ENCODE data around the gene DPP4. TPM values are rescaled to one million over a fixed set of nuclear protein-coding genes. Genes with fewer than 3 reads are reported as not detected.

Gene DPP4
- total and polyA plus RNA-seq, 2 of the 13 experiments (the other 11 are each of a cell fraction or from before 2014, with no cell fraction given) = 39.4 to 109 TPM

DNA sequence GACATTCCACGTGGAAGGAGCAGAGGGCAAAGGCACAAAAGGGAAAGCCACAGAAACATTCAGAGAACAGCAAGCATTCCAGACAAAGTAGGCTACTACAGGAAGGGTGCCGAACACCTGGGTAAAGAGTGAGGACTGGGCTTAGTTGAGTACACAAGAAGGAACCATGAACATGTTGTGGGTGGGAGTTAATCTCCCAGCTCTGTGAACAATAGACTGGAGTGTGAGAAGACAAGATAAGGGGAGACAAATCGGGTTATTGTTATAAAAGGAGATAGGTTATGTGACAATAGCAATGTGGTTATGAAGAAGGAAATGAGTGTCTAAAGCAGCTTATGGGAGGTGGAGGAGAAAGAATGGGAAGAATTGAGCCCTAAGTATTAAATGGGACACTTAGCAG is 70.0 kb downstream of the DPP4 start (continued):
- TF ChIP-seq ARHGAP35 (CRISPR knock-in tag; IDR thresholded peaks at IDR 0.05; ENCODE audit: borderline replicate concordance) (no peak), HNRNPLL (IDR thresholded peaks at IDR 0.05; ENCODE audit: low read depth, low read length, poor library complexity, severe bottlenecking) (no peak), SRSF4 (IDR thresholded peaks at IDR 0.05; ENCODE audit: low read depth, low read length, poor library complexity, severe bottlenecking) (no peak), ZNF556 (CRISPR knock-in tag; IDR thresholded peaks at IDR 0.05; ENCODE audit: borderline replicate concordance) (no peak), PBX2 (CRISPR knock-in tag; IDR thresholded peaks at IDR 0.05) (no peak), ZNF207 (IDR thresholded peaks at IDR 0.05; ENCODE audit: borderline replicate concordance) (no peak)

DNA sequence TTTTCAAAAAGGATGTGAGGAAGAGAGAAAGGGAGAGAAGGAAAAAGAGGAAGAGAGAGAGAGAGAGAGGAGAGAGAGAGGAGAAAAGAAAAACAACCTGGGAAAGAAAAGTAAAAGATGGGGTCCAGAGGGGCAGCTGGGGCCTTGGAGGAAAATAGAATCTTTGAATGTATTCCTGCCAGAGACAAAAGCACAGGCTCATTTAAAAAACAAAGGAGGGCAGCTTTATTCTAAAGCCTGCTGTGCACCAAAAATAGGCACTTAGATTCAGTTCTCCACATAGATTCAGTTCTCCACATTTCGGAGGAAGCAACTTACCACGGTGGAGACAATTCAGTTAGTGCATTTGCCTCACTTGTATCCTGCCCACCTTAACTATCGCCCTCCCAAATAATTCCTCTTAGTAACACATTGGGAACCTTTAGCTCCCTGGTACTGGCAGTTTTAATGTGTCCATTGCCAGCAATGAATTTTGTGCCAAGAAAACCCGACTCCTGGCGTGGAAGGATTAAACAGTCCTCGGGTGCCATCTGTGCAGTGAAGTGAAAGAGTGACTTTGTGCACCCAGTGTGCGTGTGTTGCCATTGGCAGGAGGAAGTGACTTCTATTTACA is 71.3 kb downstream of the DPP4 start:
- WGBS (ENCODE audit: low lambda C conversion rate) = 91% methylated on average over 7 of the region's 7 CpGs
- ChIA-PET POLR2A (no interaction called here), CTCF (ENCODE audit: low intra/inter-chr PET ratio, low total read pairs) (no interaction called here)
- no peak overlapping the region for H3K9ac ChIP-seq (ENCODE audit: insufficient read depth, low read depth, low read length)
- TF ChIP-seq SOX13 (IDR thresholded peaks at IDR 0.05) (no peak), SOX13 (CRISPR knock-in tag; conservative IDR thresholded peaks at IDR 0.05 in 1 of 2, IDR thresholded peaks at IDR 0.05 in 1 of 2) (no peak)
- FAIRE-seq (no peak), DNase-seq (ENCODE audit: low spot score) (no peak), ATAC-seq (no peak)
- no peaks in the 10 kb centered on the region for H3K9me3 ChIP-seq (ENCODE audit: low read length)
- no peaks in the 10 kb centered on the region for H3K27me3 ChIP-seq (ENCODE audit: control insufficient read depth in 1 of 2, insufficient read depth in 2 of 2, low read length in 2 of 2)
- H3K36me3 ChIP-seq (replicated peaks in 1 of 2; ENCODE audit: control insufficient read depth in 1 of 2, insufficient read depth in 2 of 2, low read length in 2 of 2) = peaks cover 4 to 44% of the 10 kb centered on the region in 2 experiments; a peak in 3 of 5 replicates
- H3K27ac ChIP-seq (ENCODE audit: extremely low read length, insufficient read depth, low read length) = no peak overlapping the region
- no peaks in the 10 kb centered on the region for H3K4me1 ChIP-seq (ENCODE audit: insufficient read depth, low read length)
- H2AFZ ChIP-seq (ENCODE audit: low read length) = no peak overlapping the region
- intact Hi-C loops (cut with micrococcal nuclease; ENCODE audit: unreplicated experiment) = no loop called here
- BruUV-seq (replicated peaks) = no TSS peak
- H4K20me1 ChIP-seq (ENCODE audit: insufficient read depth, low read length) = no peaks in the 10 kb centered on the region
- H3K79me2 ChIP-seq (ENCODE audit: insufficient read depth, low read length) = no peaks in the 10 kb centered on the region
- H3K4me3 ChIP-seq (replicated peaks in 1 of 3; ENCODE audit: insufficient read depth in 1 of 3, low read depth in 2 of 3, low read length in 3 of 3) = no peak overlapping the region
- in situ Hi-C loops (cut with HindIII; ENCODE audit: extremely low pct_ligation_motif_present, low pct_unique_long_range_greater_than_20kb) = no loop called here
- H3K4me2 ChIP-seq (ENCODE audit: low read depth, low read length) = no peak overlapping the region
